Measurements from ENCODE around the gene ALK.

ALK gene

DNA sequence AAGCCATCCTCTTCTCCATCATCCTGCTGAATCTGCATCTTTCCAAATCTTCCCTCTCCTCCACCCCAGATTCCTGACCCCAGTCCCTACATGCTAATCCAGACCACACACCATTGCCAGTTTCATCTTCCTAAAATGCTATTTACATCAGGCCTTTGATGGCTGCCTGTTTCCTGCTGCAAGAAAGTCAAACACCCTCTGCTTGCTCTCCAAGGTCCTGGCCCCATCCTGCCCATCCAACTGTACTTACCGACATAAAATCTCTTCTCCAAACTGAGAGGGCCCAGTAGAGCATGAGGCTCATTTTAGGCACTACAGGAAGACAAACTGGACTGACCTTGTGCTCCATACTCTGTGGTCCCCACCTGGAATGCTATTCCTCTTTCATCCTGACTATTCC lies 19.0 kb downstream of the ALK start:
- no peak for DNase-seq (ENCODE audit: low read depth)

DNA sequence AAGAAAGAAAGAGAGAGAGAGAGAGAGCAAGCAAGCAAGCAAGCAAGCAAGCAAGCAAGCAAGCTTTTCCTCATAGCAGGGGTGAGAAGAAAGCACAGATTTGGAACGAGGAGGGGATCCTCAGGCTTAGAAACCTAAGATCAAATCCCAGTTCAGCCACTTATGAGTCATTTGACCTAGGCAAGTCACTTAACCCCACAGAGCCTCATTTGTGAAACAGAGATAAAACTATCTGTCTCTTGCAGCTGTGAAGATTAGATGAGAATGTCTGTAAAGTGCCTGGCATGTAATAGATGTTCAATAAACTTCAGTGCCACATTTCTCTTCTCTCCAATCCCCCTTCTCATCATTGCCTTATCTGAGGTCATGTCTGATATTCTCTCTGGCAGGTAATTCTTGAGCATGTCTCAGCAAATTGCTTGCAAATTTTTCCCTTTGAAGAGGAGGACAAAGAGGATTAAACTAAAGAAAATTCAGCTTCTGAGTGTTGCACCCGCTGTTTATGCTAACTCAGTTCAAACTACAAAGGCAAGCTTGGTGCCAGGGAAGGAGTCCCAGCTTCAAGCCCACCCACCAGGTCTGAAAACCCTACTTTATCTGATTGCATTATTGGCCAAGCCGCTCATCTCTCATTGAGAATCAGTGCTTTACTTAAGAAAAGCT lies 20.3 kb downstream of the ALK start:
- no peak for DNase-seq (ENCODE audit: low read depth)

DNA sequence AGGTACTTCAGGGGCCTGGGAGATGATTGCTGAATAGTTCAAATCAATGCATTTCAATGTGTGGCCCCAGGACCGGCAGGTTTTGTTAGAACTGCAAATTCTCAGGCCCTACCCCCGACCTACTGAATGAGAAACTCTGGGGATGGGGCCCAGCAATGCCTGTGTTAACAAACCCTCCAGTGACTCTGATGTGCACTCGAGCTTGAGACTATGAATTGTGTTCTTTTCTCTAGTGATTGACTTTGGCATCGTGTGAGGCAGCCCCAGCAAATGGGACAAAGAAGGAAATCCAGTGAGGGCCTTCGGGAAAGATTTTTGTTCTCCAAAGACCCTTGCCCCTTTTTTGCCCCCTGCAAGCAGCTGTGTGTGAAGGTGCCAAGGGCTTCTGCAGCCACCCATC lies 22.4 kb downstream of the ALK start:
- DNase-seq (ENCODE audit: low read depth) = no peak

DNA sequence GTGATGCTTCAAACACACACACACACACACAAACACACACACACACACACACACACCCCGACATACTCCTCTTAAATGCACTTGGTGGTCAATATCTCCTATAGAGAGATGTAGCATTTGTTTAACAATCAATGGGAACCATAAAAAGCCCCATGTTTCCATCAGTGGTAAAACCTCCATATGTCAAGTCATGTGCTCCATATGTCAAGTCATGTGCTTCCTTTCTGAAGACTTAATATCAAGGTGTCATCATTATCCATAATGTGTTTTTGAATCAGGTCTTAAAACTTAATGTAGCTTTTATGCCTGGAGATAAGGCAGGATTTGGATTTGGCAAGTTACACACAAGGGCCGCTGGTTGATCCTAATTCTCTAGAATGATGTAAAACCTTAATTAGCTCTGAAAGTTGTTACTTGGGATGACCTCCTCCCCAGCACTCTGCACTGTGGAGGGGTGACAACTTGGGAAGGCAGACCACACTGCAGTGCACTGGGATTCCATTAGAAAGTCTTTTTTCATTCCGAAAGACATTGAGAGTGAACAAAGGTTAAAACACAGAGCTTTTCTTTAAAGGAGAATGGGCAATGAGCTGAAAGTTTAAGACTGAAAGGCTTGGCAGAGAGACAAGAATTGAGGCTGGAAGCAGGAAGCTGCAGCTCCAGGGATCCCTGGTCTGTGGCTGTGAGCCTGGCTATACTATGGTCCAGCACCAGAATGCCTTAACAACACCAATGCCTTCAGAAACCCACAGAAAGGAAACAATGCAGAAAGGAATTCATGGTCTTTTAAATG lies 26.4 kb downstream of the ALK start:
- DNase-seq (ENCODE audit: low read depth) = no peak

DNA sequence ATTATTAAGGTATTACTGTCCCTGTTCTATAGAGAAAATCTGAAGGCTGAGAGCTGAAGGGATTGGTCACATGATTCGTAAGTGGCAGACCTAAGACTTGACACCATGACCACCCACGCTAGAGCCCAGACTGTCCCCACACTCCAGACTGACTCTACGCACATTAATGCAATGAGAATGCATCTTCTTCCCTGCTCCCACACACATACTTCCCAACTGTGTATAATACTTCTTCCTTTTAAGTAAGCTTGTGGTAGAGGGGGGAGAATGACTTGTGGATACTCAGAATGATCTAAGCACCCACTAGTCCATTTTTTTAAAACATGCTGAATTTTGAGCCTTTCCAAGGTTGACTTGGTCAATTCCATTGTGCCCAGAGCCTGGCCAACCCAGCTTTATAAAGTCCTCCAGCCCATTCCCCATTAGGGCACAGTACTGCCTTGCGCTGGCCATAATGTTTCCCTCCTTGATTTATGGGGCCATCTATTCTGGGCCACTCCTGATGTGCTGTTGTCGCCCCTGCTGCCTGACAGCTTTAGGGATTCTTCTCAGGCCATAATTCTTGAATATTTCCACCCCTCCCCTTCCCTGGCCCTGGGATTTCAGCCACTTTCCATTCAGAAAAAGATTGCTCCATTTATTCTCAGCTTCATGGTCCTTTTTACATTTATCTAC lies 28.7 kb downstream of the ALK start:
- DNase-seq (ENCODE audit: low read depth) = no peak

DNA sequence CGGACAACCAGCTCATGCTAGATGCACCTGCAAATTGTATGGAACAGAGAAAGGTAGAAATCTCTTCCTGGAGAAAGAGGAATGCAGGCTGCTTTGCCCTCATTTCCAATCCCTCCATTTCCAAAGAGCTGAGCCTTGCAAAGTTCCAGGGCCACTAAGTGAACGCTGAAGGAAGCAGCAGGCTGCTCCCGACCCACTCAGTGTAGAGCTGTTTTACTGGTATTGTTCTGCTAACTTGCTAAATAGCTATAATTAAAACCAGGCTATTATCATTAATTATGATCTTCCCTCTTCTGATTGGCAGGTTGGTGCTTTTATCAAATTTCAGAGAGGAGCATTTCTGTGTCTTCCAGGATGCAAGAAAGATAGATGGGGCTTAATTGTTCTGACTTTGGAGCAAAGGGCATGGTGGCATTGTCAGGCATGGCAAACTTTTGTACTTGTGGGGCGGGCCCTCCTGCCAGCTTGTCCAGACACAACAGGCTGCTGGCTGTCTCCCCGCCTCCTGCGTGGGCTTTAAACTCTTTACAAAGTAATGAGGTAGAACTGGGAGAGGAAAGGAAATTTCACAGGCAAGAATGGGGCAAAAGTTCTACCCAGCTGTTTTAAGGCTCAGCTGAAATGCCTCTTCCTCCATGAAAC lies 40.2 kb downstream of the ALK start:
- DNase-seq (ENCODE audit: low read depth) = no peak

DNA sequence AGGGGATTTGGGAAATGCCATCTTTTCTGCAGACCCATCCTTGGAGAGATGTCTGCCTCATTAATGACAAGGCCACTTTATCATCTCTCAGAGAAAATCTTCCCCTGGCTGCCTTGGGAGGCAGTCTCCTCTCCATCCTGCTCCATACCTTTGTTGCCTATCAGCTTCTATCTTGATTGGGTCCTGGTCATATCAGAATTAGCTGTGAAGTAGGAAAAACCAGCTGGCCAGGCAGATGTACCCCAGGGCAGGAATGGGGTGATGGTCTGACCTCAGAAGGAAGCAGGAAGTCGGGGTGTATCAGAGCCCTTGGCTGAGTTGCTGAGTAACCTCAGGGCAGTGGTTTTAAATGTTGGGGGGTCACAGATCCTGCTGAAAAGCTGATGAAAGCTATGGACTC lies 41.3 kb downstream of the ALK start:
- no peak for DNase-seq (ENCODE audit: low read depth)

DNA sequence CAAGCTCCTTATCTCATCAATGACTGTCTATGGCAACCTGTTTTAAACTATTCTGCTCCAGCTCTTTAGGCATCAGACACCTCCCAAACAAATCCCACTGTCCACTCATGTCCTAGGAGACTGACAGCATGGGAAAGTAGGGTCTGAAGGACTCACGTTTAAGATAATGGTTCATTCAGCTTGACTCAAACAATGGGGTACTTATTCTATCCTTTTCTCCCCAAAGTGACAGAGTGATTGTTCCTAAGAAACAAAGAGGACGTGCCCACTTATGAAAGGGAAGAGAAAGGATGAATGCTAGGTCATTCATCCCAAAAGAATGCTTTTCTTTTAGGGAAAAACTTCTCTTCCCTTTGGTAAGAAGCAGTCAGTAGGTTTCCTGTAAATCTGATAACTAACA lies 41.9 kb downstream of the ALK start:
- DNase-seq (ENCODE audit: low read depth) = no peak

DNA sequence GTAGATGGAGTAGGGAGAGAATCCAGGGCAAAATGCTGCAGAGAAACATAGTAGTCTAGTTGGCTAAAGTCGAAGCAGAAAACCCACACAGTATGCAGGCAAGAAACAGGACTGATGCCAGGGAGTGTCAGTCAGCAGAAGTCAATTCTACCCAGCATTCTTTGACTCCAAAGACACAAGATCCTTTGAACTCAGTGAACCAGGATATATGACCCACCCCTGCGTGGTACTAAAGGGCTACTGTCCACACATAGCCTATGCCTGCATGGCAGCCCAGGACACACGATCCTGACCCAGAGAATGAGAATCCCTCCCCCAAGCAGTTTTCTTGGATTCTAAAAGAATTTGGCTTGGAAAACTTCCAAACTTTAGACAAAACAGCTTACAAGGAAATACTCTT lies 42.5 kb downstream of the ALK start:
- no peak for DNase-seq (ENCODE audit: low read depth)

DNA sequence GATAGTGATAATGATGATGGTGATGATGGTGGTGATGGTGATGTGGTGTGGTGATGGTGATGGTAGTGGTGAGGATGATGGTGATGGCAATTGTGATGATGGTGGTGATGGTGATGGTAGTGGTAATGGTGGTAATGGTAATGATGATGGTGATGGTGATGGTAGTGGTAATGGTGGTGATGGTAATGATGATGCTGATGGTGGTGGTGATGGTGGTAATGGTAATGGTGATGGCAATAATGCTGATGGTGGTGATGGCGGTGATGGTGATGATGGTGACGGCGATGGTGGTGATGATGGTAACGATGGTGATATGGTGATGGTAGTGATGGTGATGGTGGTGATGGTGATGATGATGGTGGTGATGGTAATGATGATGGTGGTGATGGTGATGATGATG lies 45.0 kb downstream of the ALK start:
- DNase-seq (ENCODE audit: low read depth) = no peak

DNA sequence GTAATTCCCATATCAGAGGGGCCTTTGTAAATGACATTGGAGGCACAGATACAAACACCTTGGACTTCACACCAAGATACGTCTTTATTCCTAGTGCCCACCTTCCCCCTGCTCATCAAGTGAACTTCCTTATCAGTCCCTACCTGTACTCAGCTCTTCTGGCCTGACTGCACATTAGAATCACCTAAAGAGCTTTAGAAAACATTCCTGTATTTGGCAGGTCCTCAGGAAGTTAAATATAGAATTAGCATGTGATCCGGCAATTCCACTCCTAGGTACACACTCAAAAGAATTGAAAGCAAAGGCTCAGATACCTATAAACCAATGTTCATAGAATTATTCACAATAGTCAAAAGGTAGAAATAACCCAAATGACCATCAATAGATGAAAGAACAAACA lies 46.6 kb downstream of the ALK start:
- DNase-seq (ENCODE audit: low read depth) = no peak

DNA sequence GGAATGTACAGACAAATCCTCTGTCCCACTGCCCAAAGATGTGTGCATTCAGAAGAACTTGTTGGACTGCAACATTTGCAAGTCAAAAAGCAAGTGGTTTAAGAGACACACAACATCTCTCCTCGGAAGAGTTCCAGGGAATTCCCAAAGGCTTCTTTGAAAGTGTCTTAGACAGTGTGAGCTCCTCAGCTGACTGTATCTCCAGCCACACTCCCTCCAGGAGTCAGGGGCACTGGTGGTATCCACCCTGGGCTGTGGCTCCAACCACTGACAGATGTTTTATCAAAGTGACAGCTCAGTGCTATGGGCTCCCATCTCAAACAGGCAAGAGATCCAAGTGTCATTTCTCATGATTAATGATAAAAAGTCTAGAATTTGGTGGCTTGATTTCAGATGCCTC lies 48.5 kb downstream of the ALK start:
- no peak for DNase-seq (ENCODE audit: low read depth)

DNA sequence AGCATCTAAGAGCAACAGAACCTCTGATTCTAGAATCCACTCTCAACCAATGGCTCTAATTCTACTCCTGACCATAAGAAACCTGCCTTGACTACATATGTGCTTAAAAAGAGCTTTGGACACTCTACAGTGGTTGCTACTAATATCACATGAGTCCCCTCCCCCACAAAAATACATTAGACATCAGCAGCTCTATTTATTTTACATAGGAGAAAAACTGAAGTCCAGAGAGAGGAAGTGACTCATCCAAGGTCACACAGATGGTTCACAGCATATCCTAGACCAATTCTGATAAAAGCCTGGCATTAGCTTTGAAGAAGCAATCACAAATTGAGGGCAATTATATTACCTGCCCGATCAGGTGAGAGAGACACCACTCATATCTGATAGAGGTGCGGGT lies 49.8 kb downstream of the ALK start:
- no peak for DNase-seq (ENCODE audit: low read depth)

DNA sequence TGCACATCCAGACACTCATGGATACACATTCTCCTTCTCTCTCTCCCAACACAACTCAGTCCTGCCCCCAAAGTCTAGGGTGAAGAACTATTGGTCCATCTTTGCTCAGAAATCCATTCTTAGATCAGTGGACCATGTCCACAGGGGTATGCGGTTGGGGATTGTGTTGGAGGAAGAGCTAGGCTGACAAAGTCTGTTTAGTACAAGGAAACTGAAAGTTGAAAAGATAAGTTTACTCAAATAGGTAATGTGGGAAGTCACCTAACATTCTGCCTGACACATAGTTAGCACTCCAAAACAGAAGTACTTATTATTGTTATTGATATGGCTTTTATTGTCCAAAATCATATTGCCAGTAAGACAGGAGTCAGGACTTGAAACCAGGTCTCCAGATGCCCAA lies 55.9 kb downstream of the ALK start:
- no peak for DNase-seq (ENCODE audit: low read depth)

DNA sequence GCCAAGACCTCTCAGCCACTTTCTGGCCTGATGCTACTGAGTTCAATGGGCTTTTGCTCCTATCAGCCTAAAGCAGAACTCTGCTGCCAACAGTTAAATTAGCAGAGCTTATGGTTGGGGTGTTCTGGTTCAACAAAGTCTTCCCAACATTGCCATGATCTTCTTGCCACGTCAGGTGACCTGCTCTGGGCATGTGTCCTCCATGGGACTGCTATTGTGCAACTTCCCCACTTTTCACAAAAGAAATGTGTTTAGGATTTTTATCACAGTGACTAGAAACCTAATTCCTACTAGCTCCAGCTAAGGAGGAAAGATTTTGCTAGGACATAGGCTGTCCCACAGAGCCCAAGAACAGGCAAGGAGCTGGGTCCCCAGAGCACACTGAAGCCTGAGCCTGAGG lies 56.4 kb downstream of the ALK start:
- DNase-seq (ENCODE audit: low read depth) = no peak

DNA sequence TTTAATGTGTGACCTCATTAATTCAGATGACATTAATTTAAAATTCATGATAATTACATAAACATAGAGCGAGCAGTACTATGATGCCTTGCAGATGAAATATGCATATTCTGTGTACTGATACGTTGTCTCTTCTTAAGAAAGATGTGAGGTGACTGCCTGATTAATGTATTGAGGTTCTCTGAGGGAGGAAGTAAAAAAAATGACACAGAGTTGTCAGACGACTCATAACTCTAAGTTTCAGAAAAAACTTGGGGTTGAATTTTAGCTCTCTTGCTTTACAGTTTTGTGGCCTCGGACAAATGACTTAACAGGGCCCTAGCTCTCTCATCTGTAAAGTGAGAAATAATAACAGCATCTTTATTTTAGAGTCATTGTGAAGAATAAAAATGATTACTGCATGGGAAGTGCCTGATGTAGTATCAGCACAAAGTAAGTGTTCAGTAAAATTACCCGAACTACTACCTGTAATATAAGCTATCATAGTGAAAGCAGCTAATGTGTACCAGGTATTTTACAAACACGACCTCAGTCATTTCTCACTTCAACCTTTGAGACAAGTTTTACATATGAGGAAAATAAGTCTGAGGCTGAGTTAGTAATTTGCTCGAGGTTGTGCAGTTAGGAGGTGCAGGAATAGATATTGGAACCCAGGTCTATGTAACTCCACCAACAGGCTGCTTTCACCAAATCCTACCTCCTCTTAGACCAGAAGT lies 65.3 kb downstream of the ALK start:
- no peak for DNase-seq (ENCODE audit: low read depth)

DNA sequence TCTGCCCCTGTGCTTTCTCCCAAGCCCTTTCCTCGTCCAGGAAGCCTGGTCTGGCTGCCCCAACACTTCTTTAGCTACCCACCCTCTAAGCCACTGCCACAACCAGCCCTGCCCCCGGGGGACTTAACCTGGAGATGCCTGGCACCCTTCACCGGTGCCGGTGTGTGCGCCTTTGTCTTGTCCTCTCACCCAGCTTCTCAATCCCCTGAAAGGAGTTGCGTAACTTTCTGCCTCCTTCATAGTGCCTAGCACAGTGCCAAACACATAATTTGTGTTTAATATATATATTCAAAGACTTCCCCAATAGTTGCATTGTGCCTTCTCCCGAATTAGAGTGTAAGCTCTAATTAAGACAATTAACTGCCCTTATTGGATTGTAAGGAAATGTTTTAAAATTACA lies 70.6 kb downstream of the ALK start:
- DNase-seq (ENCODE audit: low read depth) = no peak

DNA sequence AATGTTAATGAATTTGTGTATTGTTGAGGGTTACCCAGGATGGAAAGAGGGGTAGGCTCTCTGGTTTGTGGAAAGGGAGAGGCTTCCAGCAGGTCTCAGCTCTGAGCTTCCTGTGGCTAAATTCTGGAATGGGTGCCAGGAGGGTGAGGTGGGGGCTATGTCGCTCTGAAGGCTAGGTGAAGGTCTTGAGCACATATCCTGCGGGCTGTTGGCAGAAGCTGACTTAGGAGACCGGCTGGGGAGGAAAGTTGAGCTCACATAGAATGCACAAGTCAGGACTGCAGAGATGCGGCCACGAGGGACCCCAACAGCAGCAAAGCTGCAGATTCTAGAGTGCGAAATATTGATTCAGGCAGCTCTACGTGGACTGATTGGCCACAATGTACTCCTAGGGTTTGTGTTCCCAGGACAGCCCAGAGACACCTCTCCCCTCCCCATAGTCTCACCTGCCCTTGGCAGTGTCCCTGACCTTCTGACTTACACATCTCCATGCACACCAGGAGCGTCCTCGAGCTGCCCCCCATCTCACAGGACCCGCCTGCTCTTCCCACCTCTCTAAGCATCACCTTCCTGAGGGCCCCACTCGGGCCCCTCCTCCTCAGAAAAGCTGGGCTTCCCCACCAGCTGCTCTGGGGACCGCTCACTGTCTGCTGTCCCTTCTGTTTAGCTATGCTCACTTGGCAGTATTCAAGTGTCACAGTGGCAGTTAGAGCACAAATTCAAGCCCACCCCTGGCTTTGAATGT lies 72.6 kb downstream of the ALK start:
- no peak for DNase-seq (ENCODE audit: low read depth)

DNA sequence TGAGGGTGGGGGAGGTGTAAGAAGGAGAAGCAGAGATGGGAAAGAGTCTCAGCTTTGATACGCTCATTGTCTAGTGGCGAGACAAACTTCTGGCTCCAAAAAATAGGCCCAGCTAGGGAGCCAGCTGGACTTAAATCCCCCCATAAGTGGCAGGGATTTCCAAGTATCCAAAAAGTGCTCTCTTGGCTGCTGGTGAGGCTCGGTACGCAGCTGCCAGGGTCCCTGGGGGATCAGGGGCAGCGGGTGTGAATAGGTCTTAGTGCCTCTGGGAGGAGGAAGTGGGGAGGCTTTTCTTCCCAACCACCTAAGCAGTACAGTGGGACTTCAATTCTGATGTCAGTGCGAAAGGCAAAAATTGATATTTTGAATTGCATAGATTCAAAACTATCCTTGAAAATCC lies 73.5 kb downstream of the ALK start:
- no peak for DNase-seq (ENCODE audit: low read depth)

DNA sequence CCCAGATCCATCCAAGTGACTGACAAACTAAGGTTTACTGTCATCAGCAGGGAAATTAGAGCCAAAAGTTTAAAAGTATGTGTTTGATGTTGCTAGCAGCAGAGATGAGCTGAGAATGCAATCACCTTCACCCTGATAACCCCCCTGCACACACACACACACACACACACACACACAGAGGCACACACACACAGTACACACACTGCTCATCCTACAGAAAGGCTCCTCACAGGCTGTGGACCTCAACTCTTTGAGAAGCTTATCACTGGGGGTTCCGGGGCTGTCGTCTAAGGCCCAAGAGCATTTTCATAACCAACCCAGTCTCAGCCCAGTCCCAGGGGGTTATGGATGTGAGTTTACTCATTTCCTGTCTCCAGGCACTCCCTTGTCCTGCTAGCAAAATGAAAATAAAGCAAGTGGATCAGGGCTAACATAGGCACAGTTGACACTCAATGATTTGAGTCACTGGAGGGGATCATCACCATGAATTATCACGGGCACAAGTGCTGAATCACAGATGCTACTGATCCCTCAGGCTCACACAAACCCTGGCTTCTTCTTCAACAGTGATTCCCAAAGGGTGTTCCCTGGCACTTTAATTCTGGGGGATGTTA lies 76.6 kb downstream of the ALK start:
- no peak for DNase-seq (ENCODE audit: low read depth)

DNA sequence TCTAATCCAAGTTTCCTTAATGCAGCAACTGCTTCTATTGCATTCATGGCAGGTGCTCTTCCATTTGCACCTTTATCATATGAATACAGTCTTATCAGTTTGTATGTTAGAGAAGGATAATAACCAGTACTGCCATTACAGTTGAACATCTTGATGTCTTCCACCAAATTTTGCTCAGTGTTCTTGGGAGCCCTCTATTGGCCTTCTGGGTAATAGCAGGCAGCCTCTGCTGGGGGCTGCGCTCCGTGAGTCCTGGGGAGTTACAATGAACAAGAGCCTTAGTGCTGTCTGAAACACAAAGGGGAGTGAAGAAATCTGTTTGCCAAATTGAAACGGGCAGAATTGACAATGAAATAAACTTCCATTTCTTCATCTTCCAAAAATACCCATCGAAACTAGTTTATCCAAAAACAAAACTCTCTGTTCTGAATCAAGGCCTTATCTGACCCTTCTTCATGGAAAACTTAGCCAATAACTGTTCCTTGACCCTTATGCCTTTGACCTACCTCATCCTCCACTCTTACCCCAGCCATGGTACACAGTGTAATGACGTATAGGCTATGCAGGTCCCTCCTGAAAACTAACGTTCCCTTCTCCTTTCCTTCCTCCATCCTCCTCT lies 79.9 kb downstream of the ALK start:
- DNase-seq (ENCODE audit: low read depth) = no peak

Measured in activated T-cell treated with anti-CD3 and anti-CD28 coated beads for 1 hour (primary cell).